ENCODE measurements around the gene HGF. TPM values are rescaled to one million over a fixed set of nuclear protein-coding genes. Genes with fewer than 3 reads are reported as not detected.

HGF gene
- total and polyA plus RNA-seq, 2 of the 8 experiments (the other 6 are each of a cell fraction or from before 2014, with no cell fraction given) = 0.05 to 0.60 TPM

- no peak overlapping the region for H4K8ac ChIP-seq (ENCODE audit: extremely low read depth, insufficient read depth, low read length)
- WGBS, 2 experiments (ENCODE audit: extremely low coverage in 1 of 2, insufficient coverage in 1 of 2, insufficient read length in 1 of 2, insufficient replicate concordance in 2 of 2, low coverage in 1 of 2, low lambda C conversion rate in 2 of 2, missing lambda C conversion rate in 1 of 2) = 91% methylated on average over 3 of the region's 3 CpGs; no CpG with 5 or more reads in 1 of the 2 experiments
- H3K4ac ChIP-seq (replicated peaks; ENCODE audit: insufficient read length, low read depth, low read length) = no peak overlapping the region
- no peak overlapping the region for H2BK120ac ChIP-seq (replicated peaks; ENCODE audit: low read depth, low read length)
- H3K56ac ChIP-seq (replicated peaks; ENCODE audit: insufficient read length, low read depth, low read length) = no peak overlapping the region
- H3K23me2 ChIP-seq (ENCODE audit: low read depth, low read length) = no peaks in the 10 kb centered on the region
- H3K4me2 ChIP-seq (ENCODE audit: insufficient read depth in 1 of 2, low read depth in 2 of 2, low read length in 2 of 2) = no peak overlapping the region
- H3K4me3 ChIP-seq (ENCODE audit: extremely low read depth in 1 of 4, insufficient read depth in 2 of 4, low read depth in 3 of 4, low read length in 4 of 4) = no peak overlapping the region
- 0 out of 2 replicates have a peak overlapping the region, but pooled peaks have one; percentile 36 for H2AFZ ChIP-seq (ENCODE audit: low read length)
- H3K36me3 ChIP-seq (ENCODE audit: control insufficient read depth in 2 of 4, insufficient read depth in 4 of 4, low read length in 3 of 4) = no peaks in the 10 kb centered on the region
- H2BK15ac ChIP-seq (ENCODE audit: low read length) = no peak overlapping the region
- H3K79me2 ChIP-seq (ENCODE audit: control insufficient read depth in 1 of 2, insufficient read depth in 2 of 2, low read length in 2 of 2) = no peaks in the 10 kb centered on the region
- no peak overlapping the region for H2BK12ac ChIP-seq (ENCODE audit: low read depth, low read length)
- no peak overlapping the region for H3K9ac ChIP-seq (replicated peaks in 1 of 4; ENCODE audit: extremely low read depth in 1 of 4, low read depth in 3 of 4, low read length in 3 of 4)
- H4K20me1 ChIP-seq (replicated peaks in 1 of 2; ENCODE audit: control insufficient read depth in 1 of 2, insufficient read depth in 2 of 2, low read length in 2 of 2) = no peaks in the 10 kb centered on the region
- no peaks in the 10 kb centered on the region for H3K9me3 ChIP-seq (ENCODE audit: insufficient read depth in 2 of 2, low read depth in 1 of 2, low read length in 1 of 2)
- no peak overlapping the region for H3K14ac ChIP-seq (ENCODE audit: insufficient read length)
- DNase-seq (ENCODE audit: low read depth in 1 of 2, low spot score in 2 of 2) (no peak), FAIRE-seq (no peak)
- no peak overlapping the region for H2AK5ac ChIP-seq (ENCODE audit: low read depth, low read length)
- H3K79me1 ChIP-seq (ENCODE audit: low read depth, low read length) = no peaks in the 10 kb centered on the region
- POLR2A ChIA-PET (ENCODE audit: partially characterized antibody) = interaction anchor here (1.0 kb wide), 1 partner anchor 11 kb away, joined by 3 read pairs; no protein-coding TSS in a partner anchor
- H3K23ac ChIP-seq (ENCODE audit: insufficient read length) = no peak overlapping the region
- CTCF ChIA-PET (ENCODE audit: partially characterized antibody) = interaction anchor here (0.6 to 1.1 kb wide), 3 partner anchors 14 to 176 kb away, joined by 3 to 4 read pairs (median 4); no protein-coding TSS in a partner anchor
- H3K4me1 ChIP-seq (replicated peaks in 1 of 4; ENCODE audit: control insufficient read depth in 3 of 4, insufficient read depth in 4 of 4, low read length in 3 of 4) = peaks cover 0 to 8% (median 3%) of the 10 kb centered on the region in 4 experiments; a peak in 3 of 7 replicates
- no peaks in the 10 kb centered on the region for H3K27me3 ChIP-seq (replicated peaks in 1 of 4; ENCODE audit: control insufficient read depth in 3 of 4, extremely low read depth in 1 of 4, insufficient read depth in 3 of 4, low read length in 3 of 4)
- H3K18ac ChIP-seq (ENCODE audit: extremely low read depth, low read length) = no peak overlapping the region
- H2BK20ac ChIP-seq (ENCODE audit: low read length) = no peak overlapping the region
- H4K91ac ChIP-seq (replicated peaks; ENCODE audit: insufficient read length, low read length) = no peak overlapping the region
- no peak overlapping the region for H2BK5ac ChIP-seq (ENCODE audit: low read depth, low read length)
- no peak overlapping the region for H3K27ac ChIP-seq (ENCODE audit: low read depth, low read length)
- no peak overlapping the region for H4K5ac ChIP-seq (ENCODE audit: insufficient read length, low read depth, low read length)
- no peak for TF ChIP-seq ZNF274 (IDR thresholded peaks at IDR 0.05; ENCODE audit: borderline replicate concordance, extremely low read depth, low read length)
- no peak for TF ChIP-seq POU5F1 (IDR thresholded peaks at IDR 0.05; ENCODE audit: low read depth, low read length)
- TF ChIP-seq CREB1 (IDR thresholded peaks at IDR 0.05) = no peak
- TF ChIP-seq KDM1A (IDR thresholded peaks at IDR 0.05; ENCODE audit: borderline replicate concordance, low read length) = no peak
- TF ChIP-seq MAX (IDR thresholded peaks at IDR 0.05) = no peak
- no peak for TF ChIP-seq NANOG (IDR thresholded peaks at IDR 0.05; ENCODE audit: insufficient read depth, low read depth, low read length, poor library complexity, severe bottlenecking)
- no peak for TF ChIP-seq EZH2 (IDR thresholded peaks at IDR 0.05; ENCODE audit: low read depth, low read length, severe bottlenecking)
- TF ChIP-seq BCL11A (IDR thresholded peaks at IDR 0.05; ENCODE audit: low read depth in 2 of 2, low read length in 2 of 2) = no peak
- TF ChIP-seq CTCF (IDR thresholded peaks at IDR 0.05; ENCODE audit: control extremely low read depth in 1 of 3, insufficient read depth in 1 of 3, low read depth in 1 of 3, low read length in 3 of 3) = no peak
- TF ChIP-seq SP4 (IDR thresholded peaks at IDR 0.05; ENCODE audit: low read length) = no peak
These were observed 93.6 kb downstream of the HGF start for GRCh38 chr7:81676105-81676811.
